ENCODE results near the gene NADK2.

The NADK2 gene

GRCh38 chr5:36145311-36145710 is 96.4 kb downstream of the NADK2 start:
- H3K36me3 ChIP-seq (ENCODE audit: control insufficient read depth, insufficient read depth, low read length, severe bottlenecking), result peaks cover 18% of the 10 kb centered on the region
- H3K9me3 ChIP-seq (ENCODE audit: control insufficient read depth, low read length), result no peaks in the 10 kb centered on the region
- H3K4me3 ChIP-seq (ENCODE audit: low read length), result no peak overlapping the region
- no peak for DNase-seq (ENCODE audit: low read depth)
- H3K9ac ChIP-seq (ENCODE audit: low read length), result no peak overlapping the region
- peaks cover 5% of the 10 kb centered on the region for H3K4me1 ChIP-seq (ENCODE audit: control insufficient read depth, insufficient read depth, low read length)
- no peaks in the 10 kb centered on the region for H3K27me3 ChIP-seq (replicated peaks; ENCODE audit: control insufficient read depth, insufficient read depth, low read length)

All from adipocyte (in vitro differentiated cells).